ENCODE measurements around the gene LUC7L3.

DNA sequence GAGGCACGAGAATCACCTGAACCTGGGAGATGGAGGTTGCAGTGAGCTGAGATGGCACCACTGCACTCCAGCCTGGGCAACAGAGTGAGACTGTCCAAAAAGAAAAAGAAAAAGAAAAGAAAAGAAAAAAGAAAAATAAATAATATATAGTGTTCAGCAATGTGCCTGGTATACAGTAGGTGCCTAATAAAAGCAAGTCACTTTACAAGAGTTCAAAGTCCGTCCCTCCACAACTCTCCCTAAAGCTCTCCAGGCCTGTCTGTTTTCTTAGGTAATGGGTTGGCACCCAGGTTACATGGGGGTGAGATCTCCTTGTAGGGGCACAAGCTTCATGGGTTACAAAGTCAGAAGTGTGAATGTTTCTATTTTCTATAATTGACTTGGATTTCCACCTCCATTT, 64.5 kb downstream of the LUC7L3 start:
- TF ChIP-seq ZSCAN29 (CRISPR knock-in tag; conservative IDR thresholded peaks at IDR 0.05) (no peak), HOXA7 (CRISPR knock-in tag; IDR thresholded peaks at IDR 0.05) (no peak), TAF1 (CRISPR knock-in tag; IDR thresholded peaks at IDR 0.05) (no peak), EP300 (IDR thresholded peaks at IDR 0.05; ENCODE audit: low read depth in 2 of 2, low read length in 2 of 2) (no peak), EP300 (CRISPR knock-in tag; IDR thresholded peaks at IDR 0.05; ENCODE audit: borderline replicate concordance) (no peak), FIP1L1 (IDR thresholded peaks at IDR 0.05; ENCODE audit: borderline replicate concordance, insufficient read depth, low read depth, low read length) (no peak), ZNF605 (CRISPR knock-in tag; IDR thresholded peaks at IDR 0.05) (no peak)
- TF ChIP-seq, protein P1, sequence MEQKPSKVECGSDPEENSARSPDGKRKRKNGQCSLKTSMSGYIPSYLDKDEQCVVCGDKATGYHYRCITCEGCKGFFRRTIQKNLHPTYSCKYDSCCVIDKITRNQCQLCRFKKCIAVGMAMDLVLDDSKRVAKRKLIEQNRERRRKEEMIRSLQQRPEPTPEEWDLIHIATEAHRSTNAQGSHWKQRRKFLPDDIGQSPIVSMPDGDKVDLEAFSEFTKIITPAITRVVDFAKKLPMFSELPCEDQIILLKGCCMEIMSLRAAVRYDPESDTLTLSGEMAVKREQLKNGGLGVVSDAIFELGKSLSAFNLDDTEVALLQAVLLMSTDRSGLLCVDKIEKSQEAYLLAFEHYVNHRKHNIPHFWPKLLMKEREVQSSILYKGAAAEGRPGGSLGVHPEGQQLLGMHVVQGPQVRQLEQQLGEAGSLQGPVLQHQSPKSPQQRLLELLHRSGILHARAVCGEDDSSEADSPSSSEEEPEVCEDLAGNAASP (CRISPR knock-in tag; IDR thresholded peaks at IDR 0.05; ENCODE audit: borderline replicate concordance) = no peak
- TF ChIP-seq, protein P2, sequence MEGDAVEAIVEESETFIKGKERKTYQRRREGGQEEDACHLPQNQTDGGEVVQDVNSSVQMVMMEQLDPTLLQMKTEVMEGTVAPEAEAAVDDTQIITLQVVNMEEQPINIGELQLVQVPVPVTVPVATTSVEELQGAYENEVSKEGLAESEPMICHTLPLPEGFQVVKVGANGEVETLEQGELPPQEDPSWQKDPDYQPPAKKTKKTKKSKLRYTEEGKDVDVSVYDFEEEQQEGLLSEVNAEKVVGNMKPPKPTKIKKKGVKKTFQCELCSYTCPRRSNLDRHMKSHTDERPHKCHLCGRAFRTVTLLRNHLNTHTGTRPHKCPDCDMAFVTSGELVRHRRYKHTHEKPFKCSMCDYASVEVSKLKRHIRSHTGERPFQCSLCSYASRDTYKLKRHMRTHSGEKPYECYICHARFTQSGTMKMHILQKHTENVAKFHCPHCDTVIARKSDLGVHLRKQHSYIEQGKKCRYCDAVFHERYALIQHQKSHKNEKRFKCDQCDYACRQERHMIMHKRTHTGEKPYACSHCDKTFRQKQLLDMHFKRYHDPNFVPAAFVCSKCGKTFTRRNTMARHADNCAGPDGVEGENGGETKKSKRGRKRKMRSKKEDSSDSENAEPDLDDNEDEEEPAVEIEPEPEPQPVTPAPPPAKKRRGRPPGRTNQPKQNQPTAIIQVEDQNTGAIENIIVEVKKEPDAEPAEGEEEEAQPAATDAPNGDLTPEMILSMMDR (CRISPR knock-in tag; IDR thresholded peaks at IDR 0.05) = no peak
- TF ChIP-seq, protein P3, sequence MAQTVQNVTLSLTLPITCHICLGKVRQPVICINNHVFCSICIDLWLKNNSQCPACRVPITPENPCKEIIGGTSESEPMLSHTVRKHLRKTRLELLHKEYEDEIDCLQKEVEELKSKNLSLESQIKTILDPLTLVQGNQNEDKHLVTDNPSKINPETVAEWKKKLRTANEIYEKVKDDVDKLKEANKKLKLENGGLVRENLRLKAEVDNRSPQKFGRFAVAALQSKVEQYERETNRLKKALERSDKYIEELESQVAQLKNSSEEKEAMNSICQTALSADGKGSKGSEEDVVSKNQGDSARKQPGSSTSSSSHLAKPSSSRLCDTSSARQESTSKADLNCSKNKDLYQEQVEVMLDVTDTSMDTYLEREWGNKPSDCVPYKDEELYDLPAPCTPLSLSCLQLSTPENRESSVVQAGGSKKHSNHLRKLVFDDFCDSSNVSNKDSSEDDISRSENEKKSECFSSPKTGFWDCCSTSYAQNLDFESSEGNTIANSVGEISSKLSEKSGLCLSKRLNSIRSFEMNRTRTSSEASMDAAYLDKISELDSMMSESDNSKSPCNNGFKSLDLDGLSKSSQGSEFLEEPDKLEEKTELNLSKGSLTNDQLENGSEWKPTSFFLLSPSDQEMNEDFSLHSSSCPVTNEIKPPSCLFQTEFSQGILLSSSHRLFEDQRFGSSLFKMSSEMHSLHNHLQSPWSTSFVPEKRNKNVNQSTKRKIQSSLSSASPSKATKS (CRISPR knock-in tag; IDR thresholded peaks at IDR 0.05) = no peak
- TF ChIP-seq, protein P4, sequence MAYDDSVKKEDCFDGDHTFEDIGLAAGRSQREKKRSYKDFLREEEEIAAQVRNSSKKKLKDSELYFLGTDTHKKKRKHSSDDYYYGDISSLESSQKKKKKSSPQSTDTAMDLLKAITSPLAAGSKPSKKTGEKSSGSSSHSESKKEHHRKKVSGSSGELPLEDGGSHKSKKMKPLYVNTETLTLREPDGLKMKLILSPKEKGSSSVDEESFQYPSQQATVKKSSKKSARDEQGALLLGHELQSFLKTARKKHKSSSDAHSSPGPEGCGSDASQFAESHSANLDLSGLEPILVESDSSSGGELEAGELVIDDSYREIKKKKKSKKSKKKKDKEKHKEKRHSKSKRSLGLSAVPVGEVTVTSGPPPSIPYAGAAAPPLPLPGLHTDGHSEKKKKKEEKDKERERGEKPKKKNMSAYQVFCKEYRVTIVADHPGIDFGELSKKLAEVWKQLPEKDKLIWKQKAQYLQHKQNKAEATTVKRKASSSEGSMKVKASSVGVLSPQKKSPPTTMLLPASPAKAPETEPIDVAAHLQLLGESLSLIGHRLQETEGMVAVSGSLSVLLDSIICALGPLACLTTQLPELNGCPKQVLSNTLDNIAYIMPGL (CRISPR knock-in tag; IDR thresholded peaks at IDR 0.05; ENCODE audit: borderline replicate concordance in 1 of 2, low read depth in 1 of 2) = no peak
- TF ChIP-seq, protein P5, sequence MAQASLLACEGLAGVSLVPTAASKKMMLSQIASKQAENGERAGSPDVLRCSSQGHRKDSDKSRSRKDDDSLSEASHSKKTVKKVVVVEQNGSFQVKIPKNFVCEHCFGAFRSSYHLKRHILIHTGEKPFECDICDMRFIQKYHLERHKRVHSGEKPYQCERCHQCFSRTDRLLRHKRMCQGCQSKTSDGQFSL (CRISPR knock-in tag; IDR thresholded peaks at IDR 0.05) = no peak
